ENCODE data around the gene GALP.
"Not testable (repeated sequence)": the region's sequence is repeated elsewhere in the genome, so short reads cannot be mapped to it uniquely, and the experiment has no call there.

Gene GALP

GRCh38 chr19:56148096-56148495 is 27.7 kb upstream of the GALP start:
- no peak for DNase-seq (ENCODE audit: low read depth)

- DNase-seq (ENCODE audit: low read depth) = not testable (repeated sequence)
Observed at GRCh38 chr19:56148955-56149655, 26.7 kb upstream of the GALP start.

GRCh38 chr19:56149656-56150038 is 26.2 kb upstream of the GALP start:
- no peak for DNase-seq (ENCODE audit: low read depth)

GRCh38 chr19:56150358-56150757 is 25.4 kb upstream of the GALP start:
- DNase-seq (ENCODE audit: low read depth) = no peak

GRCh38 chr19:56152644-56153043 is 23.2 kb upstream of the GALP start:
- DNase-seq (ENCODE audit: low read depth) = no peak

- DNase-seq (ENCODE audit: low read depth) = no peak
Observed at GRCh38 chr19:56153507-56153906, 22.3 kb upstream of the GALP start.

- no peak for DNase-seq (ENCODE audit: low read depth)
Observed at GRCh38 chr19:56155124-56155687, 20.6 kb upstream of the GALP start.

- DNase-seq (ENCODE audit: low read depth) = no peak
Observed at GRCh38 chr19:56156768-56157167, 19.0 kb upstream of the GALP start.

- DNase-seq (ENCODE audit: low read depth) = no peak
Observed at GRCh38 chr19:56158170-56158757, 17.5 kb upstream of the GALP start.

- DNase-seq (ENCODE audit: low read depth) = no peak
Observed at GRCh38 chr19:56159009-56159559, 16.7 kb upstream of the GALP start.

- DNase-seq (ENCODE audit: low read depth) = no peak
Observed at GRCh38 chr19:56159622-56160271, 16.1 kb upstream of the GALP start.

GRCh38 chr19:56161534-56161933 is 14.3 kb upstream of the GALP start:
- no peak for DNase-seq (ENCODE audit: low read depth)

- DNase-seq (ENCODE audit: low read depth) = no peak
Observed at GRCh38 chr19:56162258-56162657, 13.6 kb upstream of the GALP start.

- DNase-seq (ENCODE audit: low read depth) = no peak
Observed at GRCh38 chr19:56163097-56163496, 12.7 kb upstream of the GALP start.

GRCh38 chr19:56167064-56167578 is 8.7 kb upstream of the GALP start:
- DNase-seq (ENCODE audit: low read depth) = no peak

GRCh38 chr19:56170261-56170660 is 5.5 kb upstream of the GALP start:
- no peak for DNase-seq (ENCODE audit: low read depth)

- DNase-seq (ENCODE audit: low read depth) = no peak
Observed at GRCh38 chr19:56174086-56174485, 1.7 kb upstream of the GALP start.

- no peak for DNase-seq (ENCODE audit: low read depth)
Observed at GRCh38 chr19:56174550-56174949, 1.3 kb upstream of the GALP start.

- not testable (repeated sequence) for DNase-seq (ENCODE audit: low read depth)
Observed at GRCh38 chr19:56176310-56176709, 502 bp downstream of the GALP start.

GRCh38 chr19:56176881-56177280 is 1.1 kb downstream of the GALP start:
- DNase-seq (ENCODE audit: low read depth) = no peak

- DNase-seq (ENCODE audit: low read depth) = no peak
Observed at GRCh38 chr19:56177564-56178243, 1.9 kb downstream of the GALP start.

GRCh38 chr19:56189785-56190184 is 14.0 kb downstream of the GALP start:
- no peak for DNase-seq (ENCODE audit: low read depth)
